IPS-NIHi7 (cell line): ENCODE results near the gene MYO5B.
"Not testable (repeated sequence)": the region's sequence is repeated elsewhere in the genome, so short reads cannot be mapped to it uniquely, and the experiment has no call there.

Experiments
- DNase-seq: peaks from one replicate; pipeline ENCODE4 v3.0.0; 2012; ENCODE audit warnings: mixed read lengths; ENCODE audit errors: extremely low spot score

MYO5B gene

DNA sequence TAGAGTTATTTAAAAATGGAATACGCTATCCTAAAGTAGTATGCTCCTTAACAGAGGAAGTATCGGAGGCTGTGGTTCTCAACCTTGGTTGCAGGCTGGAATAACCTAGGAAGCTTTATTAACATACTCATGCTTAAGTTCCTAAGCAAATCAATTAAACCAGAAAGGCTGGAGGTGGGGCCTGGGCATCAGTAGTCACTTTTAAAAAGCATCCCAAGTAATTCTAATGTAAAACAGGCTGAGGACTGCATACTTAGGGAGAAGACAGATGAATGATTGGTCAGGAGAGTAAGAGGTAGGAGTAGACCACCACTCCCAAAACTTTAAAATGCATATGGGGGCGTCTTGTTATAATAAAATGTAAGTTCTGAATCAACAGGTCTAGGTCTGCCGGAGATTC lies 396.9 kb downstream of the MYO5B start:
- DNase-seq = no peak

DNA sequence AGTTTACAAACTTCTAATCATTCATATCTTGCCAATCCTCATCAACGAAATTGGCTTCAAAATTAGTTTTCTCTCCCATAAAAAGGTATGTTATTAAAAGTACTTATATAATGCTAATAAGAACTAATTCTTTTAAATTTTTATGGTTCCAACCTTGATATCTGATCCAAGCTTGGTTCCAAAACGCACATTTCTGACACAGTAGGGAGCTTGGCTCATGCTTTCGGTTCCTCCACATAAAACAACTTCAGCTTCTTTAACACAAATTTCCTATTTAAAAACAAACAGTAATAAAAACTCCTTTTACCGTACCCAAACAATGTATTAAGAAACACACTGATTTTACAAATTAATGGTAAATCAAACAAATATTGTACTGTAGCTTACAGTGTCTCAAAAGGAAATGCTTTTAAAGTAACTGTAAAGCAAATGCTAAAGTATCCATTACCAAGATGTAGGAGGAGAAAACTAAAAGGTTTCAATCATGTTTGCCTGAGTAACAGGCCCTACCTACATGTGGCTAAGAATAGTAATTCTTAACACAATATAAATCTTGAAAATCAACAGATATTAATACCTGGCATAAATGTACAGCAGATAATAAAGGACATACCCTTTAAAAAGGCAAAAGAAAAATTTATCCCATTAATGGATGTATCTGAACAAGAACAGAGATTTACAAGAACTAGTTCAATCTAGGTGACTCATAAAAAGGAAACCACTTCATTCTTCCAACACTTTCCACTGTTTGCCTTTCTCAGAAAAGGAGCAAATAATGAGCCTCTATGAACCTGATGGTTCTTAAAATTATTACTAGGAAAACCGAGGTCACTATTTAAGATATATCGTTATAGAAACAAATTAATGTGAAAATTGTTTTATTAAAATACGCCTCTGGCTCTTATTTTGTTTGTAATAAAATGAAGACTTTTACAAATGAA lies 399.1 kb downstream of the MYO5B start:
- DNase-seq = no peak

DNA sequence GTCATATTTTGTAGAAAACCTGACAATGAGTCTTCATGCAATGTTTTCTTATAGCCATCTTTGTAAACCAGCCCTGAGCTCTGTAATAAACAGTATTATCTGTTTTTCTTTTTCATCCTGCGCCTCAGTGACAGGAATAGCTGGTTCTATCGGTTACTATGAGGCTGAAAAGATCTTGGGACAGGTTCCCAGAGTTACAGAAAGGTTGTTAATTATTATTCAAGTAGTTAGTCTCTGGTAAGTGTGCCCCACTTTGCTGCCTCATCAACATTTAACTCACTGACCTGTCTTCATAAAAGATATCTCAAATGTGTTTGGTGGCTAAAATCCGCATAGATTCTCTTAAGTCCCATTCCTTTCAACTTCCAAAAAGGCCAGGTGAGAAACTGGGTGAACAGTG lies 400.2 kb downstream of the MYO5B start:
- no peak for DNase-seq

DNA sequence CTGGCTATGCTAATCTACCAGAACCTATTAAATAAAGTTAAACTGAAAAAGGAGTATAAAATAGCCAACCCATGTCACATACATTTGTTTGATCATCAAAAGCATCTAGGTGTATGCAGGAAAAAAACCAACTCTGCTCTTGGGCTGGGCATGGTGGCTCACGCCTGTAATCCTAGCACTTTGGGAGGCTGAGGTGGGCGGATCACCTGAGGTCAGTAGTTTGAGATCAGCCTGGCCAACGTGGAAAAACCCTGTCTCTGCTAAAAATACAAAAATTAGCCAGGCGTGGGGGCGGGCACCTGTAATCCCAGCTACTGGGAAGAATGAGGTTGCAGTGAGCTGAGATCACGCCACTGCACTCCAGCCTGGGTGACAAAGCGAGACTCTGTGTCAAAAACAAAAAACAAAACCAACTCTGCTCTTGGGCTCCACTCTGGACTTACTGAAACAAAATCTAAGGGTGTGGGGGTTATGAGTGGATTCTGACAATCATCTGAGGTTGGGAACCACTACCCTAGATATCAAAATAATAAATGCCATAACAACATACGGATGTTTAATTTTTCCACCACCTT lies 405.3 kb downstream of the MYO5B start:
- DNase-seq = not testable (repeated sequence)

DNA sequence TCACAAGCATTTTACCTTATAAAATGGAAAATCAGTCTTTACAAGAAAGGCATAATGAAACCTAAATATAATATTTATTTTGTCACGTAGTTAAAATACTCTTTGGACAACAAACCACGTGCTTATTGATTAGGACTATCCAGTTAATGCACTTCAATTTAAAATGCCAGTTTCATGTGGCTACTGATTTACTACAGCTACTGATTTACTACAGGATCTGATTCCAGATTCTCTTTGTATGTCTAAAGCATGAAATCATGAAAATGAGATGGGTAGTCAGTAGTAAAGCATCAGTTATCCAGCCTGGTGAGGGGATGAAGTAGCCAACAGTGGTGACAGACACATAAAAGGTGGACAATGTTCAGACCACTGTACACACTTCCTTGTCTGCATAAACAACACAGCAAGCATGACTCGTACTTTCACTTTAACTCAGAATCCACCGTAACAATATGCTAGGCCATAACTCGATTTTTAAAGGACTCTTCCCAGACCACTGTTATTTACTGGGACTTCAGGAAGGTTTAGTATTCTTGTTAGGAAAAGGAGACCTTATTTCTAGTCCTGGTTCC lies 406.5 kb downstream of the MYO5B start:
- no peak for DNase-seq

DNA sequence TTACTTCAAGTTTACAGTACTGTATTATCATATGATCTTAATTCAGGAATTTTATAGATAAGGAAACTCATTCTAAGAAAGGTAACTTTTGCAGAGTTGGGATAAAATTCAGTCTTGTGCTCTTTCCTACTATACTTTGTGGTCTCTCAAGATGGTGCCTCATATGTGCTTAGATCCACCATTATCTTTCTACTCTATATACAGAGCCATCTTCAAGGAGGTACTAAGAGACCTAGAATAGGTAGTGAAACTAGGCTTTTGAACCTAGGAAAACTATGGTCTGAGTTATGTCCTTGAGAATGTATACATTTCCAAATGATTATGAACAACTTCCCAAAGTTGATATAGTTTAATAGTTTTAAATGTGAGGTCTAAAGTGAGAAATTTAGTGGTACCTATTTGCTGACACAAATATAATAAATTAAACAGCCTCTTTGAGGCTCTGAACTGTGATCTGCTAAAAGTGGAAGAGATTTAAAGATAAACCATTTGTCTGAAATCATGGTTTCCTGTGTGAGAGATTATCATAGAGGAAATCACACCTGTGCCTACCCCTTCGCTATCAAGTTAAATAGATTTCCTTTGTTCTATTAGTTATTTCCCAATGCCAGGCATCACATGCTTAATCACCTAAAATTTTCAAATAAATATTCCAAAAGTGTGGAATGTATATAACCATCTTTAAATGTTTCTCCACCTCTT lies 408.8 kb downstream of the MYO5B start:
- no peak for DNase-seq

DNA sequence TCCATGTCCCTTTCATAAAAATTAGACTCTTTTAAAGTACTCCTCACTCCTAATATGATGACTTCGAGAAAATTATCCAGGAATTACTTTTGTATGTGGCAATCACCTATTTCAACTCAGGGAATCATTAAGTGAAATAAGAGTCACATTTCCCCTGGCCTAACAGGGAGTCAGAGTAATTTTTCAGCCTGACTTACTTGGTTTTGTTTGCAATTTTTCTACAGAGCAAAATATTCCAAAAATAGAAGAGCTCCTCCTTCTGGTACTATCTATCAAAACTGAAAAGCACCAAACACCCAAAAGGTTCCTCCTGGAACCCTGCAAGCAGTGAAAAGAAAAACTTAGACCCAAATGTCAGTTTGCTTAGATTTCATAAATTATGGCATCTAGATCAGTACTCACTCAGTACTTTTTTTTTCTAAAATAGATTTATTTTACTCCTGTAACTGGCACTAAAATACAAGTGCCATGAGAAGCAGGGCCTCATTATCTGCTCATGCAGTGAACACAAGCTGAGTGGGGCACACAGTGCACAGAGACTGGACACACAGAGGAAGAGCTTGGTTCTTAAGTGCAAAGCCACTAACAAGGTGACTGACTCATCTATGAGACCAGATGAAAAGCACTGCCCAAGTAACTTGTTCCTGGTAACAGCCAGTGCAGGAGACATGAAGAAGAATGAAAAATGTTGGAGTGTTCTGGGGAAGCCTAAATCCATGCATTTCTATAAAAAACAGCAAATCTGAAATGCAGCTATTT lies 410.3 kb downstream of the MYO5B start:
- DNase-seq = no peak

DNA sequence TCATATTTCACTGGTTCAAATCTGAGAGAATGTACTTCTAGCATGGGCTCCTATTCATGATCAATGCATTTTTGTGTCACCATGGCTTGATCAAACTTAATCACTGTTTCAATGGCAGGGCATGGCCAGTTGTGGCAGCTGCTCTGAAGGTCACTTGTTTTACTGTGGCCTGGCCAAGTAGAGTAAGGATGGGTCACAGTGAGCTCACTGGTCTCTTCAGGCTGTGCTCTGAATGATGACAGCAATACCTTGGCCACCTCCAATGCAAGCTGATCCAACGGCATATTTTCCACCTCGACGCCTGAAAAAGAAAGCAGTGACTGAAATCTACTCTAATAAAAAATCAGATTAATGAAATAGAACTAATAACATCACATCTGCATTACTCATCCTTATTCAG lies 411.3 kb downstream of the MYO5B start:
- not testable (repeated sequence) for DNase-seq

DNA sequence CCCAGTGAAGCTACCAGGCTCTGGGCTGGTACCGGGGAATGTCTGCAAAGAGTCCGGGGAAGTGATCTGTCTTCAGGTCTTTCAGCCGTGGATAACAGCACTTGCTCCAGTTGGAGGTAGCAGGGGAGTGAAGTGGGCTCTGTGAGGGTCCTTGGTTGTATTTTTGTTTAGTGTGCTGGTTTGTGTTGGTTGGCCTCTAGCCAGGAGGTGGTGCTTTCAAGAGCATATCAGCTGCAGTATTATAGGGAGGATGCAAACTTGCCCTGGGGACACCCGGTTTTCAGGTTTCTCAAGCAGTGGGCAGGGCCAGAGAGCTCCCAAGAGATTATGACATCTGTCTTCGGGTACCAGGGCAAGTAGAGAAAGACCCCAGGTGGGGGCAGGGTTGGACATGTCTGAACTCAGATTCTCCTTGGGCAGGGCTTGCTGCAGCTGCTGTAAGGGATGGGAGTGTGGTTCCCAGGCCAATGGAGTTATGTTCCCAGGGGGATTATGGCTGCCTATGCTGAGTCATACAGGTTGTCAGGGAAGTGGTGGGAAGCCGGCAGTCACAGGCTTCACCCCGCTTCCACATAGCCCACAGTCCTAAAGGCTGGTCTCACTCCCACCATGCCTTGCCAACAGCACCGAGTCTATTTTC lies 416.0 kb downstream of the MYO5B start:
- no peak for DNase-seq
